Limb (tissue), 2 donors: ENCODE results near the gene NOSIP.

Experiments
- DNase-seq, 2 donors: peaks; one replicate each; pipeline ENCODE4 v3.0.0-alpha.2; 2016; ENCODE audit errors: extremely low spot score in 2 of 2

Gene NOSIP

GRCh38 chr19:49594993-49595818, 14.8 kb upstream of the NOSIP start:
- no peak for DNase-seq

GRCh38 chr19:49594157-49594992, 14.0 kb upstream of the NOSIP start:
- no peak for DNase-seq

GRCh38 chr19:49593233-49594113, 13.1 kb upstream of the NOSIP start:
- DNase-seq: peak; percentile 94 to 95

- DNase-seq: peak in 1 of 2 donors; percentile 43
These were observed 12.3 kb upstream of the NOSIP start for GRCh38 chr19:49592486-49593232.

- DNase-seq: peak; percentile 37 to 71
These were observed 11.6 kb upstream of the NOSIP start for GRCh38 chr19:49591731-49592485.

GRCh38 chr19:49590971-49591730, 10.8 kb upstream of the NOSIP start, which contains the start of gene PRR12:
Gene PRR12, plus strand, starts transcription at chr19:49591182. Its CDS starts 473 bp downstream, at chr19:49591655.
- DNase-seq: peak; percentile 73 to 90

GRCh38 chr19:49590071-49590970, 10.0 kb upstream of the NOSIP start:
- DNase-seq: peak; percentile 94 to 95

- no peak for DNase-seq
These were observed 9.1 kb upstream of the NOSIP start for GRCh38 chr19:49589502-49589905.

GRCh38 chr19:49588365-49589122, 8.2 kb upstream of the NOSIP start:
- no peak for DNase-seq

GRCh38 chr19:49587227-49587626, 6.9 kb upstream of the NOSIP start:
- DNase-seq: no peak

GRCh38 chr19:49585023-49585422, 4.7 kb upstream of the NOSIP start:
- peak in 1 of 2 donors; percentile 51 for DNase-seq

- DNase-seq: no peak
These were observed 2.9 kb upstream of the NOSIP start for GRCh38 chr19:49583239-49583638.

GRCh38 chr19:49581007-49581508, 702 bp upstream of the NOSIP start, which contains the start of gene PRRG2:
Gene PRRG2, plus strand, starts transcription at chr19:49581316. Its CDS starts 1,904 bp downstream, at chr19:49583220.
- no peak for DNase-seq

GRCh38 chr19:49579947-49580263, 451 bp downstream of the NOSIP start:
- no peak for DNase-seq

- DNase-seq: no peak
These were observed 1.2 kb downstream of the NOSIP start for GRCh38 chr19:49579193-49579592.

- no peak for DNase-seq
These were observed 6.1 kb downstream of the NOSIP start for GRCh38 chr19:49574206-49574755.

- no peak for DNase-seq
These were observed 6.9 kb downstream of the NOSIP start for GRCh38 chr19:49573425-49573824.
